ENCODE results near the gene SIM1.

GRCh38 chr6:100461917-100462705 is 2.6 kb downstream of the SIM1 start:
- TF ChIP-seq ZFX (IDR thresholded peaks at IDR 0.05; ENCODE audit: borderline replicate concordance) (no peak), CTCF (IDR thresholded peaks at IDR 0.05) (no peak)

Measured in 22Rv1 (cell line).